Thyroid gland (tissue), 4 donors: ENCODE data around the gene TOE1.

ENCODE experiments used
- POLR2A ChIP-seq, 2 donors: fragments of 450-650 bp; IDR thresholded peaks; one replicate each; pipeline ENCODE4 v1.6.1; 2017; ENCODE audit warnings: antibody characterized with exemption in 2 of 2, mild to moderate bottlenecking in 2 of 2, moderate library complexity in 1 of 2
- TF ChIP-seq, protein P1 (sequence below), 6 experiments: fragments of 200-600 bp in 3 of 6; fragments of 450-650 bp in 3 of 6; sonication (generic) in 3 of 6; IDR thresholded peaks; one replicate each; pipeline ENCODE4 v1.5.1; 2016 to 2019; ENCODE audit warnings: antibody characterized with exemption in 6 of 6, mild to moderate bottlenecking in 2 of 6, inconsistent platforms in 1 of 6, moderate library complexity in 1 of 6

DNA sequence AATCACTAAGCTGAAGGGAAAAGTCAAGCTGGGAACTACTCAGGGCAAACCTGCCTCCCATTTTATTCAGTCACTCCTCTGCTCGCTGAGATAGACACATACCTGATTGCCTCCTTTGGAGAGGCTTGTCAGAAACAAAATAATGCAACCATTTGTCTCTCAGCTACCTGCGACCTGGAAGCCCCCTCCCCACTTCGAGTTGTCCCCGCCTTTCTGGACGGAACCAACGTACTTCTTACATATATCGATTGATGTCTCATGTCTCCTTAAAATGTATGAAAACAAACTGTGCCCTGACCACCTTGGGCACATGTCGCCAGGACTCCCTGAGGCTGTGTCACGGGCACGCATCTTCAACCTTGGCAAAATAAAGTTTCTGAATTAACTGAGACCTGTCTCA, 34.7 kb upstream of the TOE1 start:
- no peak for TF ChIP-seq POLR2A (IDR thresholded peaks at IDR 0.05)
- TF ChIP-seq, protein P1, sequence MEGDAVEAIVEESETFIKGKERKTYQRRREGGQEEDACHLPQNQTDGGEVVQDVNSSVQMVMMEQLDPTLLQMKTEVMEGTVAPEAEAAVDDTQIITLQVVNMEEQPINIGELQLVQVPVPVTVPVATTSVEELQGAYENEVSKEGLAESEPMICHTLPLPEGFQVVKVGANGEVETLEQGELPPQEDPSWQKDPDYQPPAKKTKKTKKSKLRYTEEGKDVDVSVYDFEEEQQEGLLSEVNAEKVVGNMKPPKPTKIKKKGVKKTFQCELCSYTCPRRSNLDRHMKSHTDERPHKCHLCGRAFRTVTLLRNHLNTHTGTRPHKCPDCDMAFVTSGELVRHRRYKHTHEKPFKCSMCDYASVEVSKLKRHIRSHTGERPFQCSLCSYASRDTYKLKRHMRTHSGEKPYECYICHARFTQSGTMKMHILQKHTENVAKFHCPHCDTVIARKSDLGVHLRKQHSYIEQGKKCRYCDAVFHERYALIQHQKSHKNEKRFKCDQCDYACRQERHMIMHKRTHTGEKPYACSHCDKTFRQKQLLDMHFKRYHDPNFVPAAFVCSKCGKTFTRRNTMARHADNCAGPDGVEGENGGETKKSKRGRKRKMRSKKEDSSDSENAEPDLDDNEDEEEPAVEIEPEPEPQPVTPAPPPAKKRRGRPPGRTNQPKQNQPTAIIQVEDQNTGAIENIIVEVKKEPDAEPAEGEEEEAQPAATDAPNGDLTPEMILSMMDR (IDR thresholded peaks at IDR 0.05) = no peak
